Endothelial cell of umbilical vein (primary cell): ENCODE measurements around the gene ZNF462.

Source experiments
- CTCF ChIP-seq, 2 donors: IDR thresholded peaks; 1 replicate in 1 of 2; 2 replicates in 1 of 2; pipeline ENCODE4 v1.5.1; 2011; ENCODE audit warnings: low read length in 2 of 2, mild to moderate bottlenecking in 2 of 2, moderate library complexity in 2 of 2, control low read depth in 1 of 2, inconsistent platforms in 1 of 2, low read depth in 1 of 2; ENCODE audit not compliant: insufficient read depth in 1 of 2; ENCODE audit errors: extremely low read depth in 1 of 2
- JUN ChIP-seq: IDR thresholded peaks from 2 replicates; pipeline ENCODE4 v1.6.1; 2011; ENCODE audit warnings: borderline replicate concordance, low read depth; ENCODE audit not compliant: insufficient read length, insufficient read depth
- MAX ChIP-seq: IDR thresholded peaks from 2 replicates; pipeline ENCODE4 v1.6.1; 2011; ENCODE audit not compliant: insufficient read depth, insufficient read length
- POLR2A ChIP-seq: IDR thresholded peaks from 2 replicates; pipeline ENCODE4 v1.6.1; 2012; ENCODE audit warnings: low read depth, mild to moderate bottlenecking, control low read depth, low read length
- POLR2AphosphoS5 ChIP-seq: IDR thresholded peaks from 2 replicates; pipeline ENCODE4 v1.6.1; 2012; ENCODE audit warnings: low read depth, mild to moderate bottlenecking, control low read depth, low read length, moderate library complexity; ENCODE audit not compliant: insufficient read depth

GRCh38 chr9:107025260-107026035, 162.5 kb downstream of the ZNF462 start:
- TF ChIP-seq POLR2A: no peak
- TF ChIP-seq MAX: no peak
- TF ChIP-seq CTCF (IDR thresholded peaks at IDR 0.05; ENCODE audit: extremely low read depth in 1 of 2, insufficient read depth in 1 of 2, low read depth in 1 of 2, low read length in 2 of 2): no peak
- no peak for TF ChIP-seq POLR2AphosphoS5
- TF ChIP-seq JUN: no peak
